Astrocyte (in vitro differentiated cells and primary cell): ENCODE measurements around the gene NRG2. TPM values are rescaled to one million over a fixed set of nuclear protein-coding genes. Genes with fewer than 3 reads are reported as not detected.

Experiments
- DNase-seq: peaks from one replicate; pipeline ENCODE4 v3.0.0-alpha.2; 2010; ENCODE audit warnings: low read depth
- FAIRE-seq: peaks from 2 replicates; lab custom pipeline; 2011; peaks lifted over from hg19 to GRCh38; lab: Jason Lieb, UNC
- H2AFZ ChIP-seq: 2 replicates; pipeline ENCODE4 v1.6.0; 2012; ENCODE audit warnings: low read depth, low read length, inconsistent platforms
- H3K27ac ChIP-seq: 2 replicates; pipeline ENCODE4 v1.5.1; 2011; ENCODE audit warnings: low read depth, low read length, inconsistent platforms
- H3K27me3 ChIP-seq: 2 replicates; pipeline ENCODE4 v1.6.0; 2011; ENCODE audit warnings: low read length, inconsistent platforms; ENCODE audit not compliant: insufficient read depth
- H3K36me3 ChIP-seq: 2 replicates; pipeline ENCODE4 v1.5.1; 2011; ENCODE audit warnings: low read length, inconsistent platforms; ENCODE audit not compliant: insufficient read depth
- H3K4me1 ChIP-seq: 2 replicates; pipeline ENCODE4 v1.5.1; 2011; ENCODE audit warnings: low read length, inconsistent platforms; ENCODE audit not compliant: insufficient read depth
- H3K4me2 ChIP-seq: 2 replicates; pipeline ENCODE4 v1.6.0; 2012; ENCODE audit warnings: low read length, inconsistent platforms
- H3K4me3 ChIP-seq: 2 replicates; pipeline ENCODE4 v1.5.1; 2011; ENCODE audit warnings: low read depth, mild to moderate bottlenecking, low read length, inconsistent platforms; ENCODE audit not compliant: insufficient read depth
- H3K79me2 ChIP-seq: 2 replicates; pipeline ENCODE4 v1.6.0; 2012; ENCODE audit warnings: mild to moderate bottlenecking, low read length, inconsistent platforms; ENCODE audit not compliant: insufficient read depth
- H3K9ac ChIP-seq: 2 replicates; pipeline ENCODE4 v1.6.0; 2012; ENCODE audit warnings: mild to moderate bottlenecking, low read length, inconsistent platforms
- H3K9me3 ChIP-seq: 2 replicates; pipeline ENCODE4 v1.5.1; 2012; ENCODE audit warnings: low read depth, mild to moderate bottlenecking, low read length, inconsistent platforms; ENCODE audit not compliant: insufficient read depth
- H4K20me1 ChIP-seq: 2 replicates; pipeline ENCODE4 v1.6.0; 2012; ENCODE audit warnings: low read length, inconsistent platforms; ENCODE audit not compliant: insufficient read depth
- H3K27ac Mint-ChIP-seq: one replicate; pipeline ENCODE4 v1.8.0; 2021; ENCODE audit warnings: mild to moderate bottlenecking, mixed read lengths; ENCODE audit not compliant: unreplicated experiment
- H3K27me3 Mint-ChIP-seq: one replicate; pipeline ENCODE4 v1.8.0; 2021; ENCODE audit warnings: low read depth, mixed read lengths; ENCODE audit not compliant: unreplicated experiment
- H3K36me3 Mint-ChIP-seq: one replicate; pipeline ENCODE4 v1.8.0; 2021; ENCODE audit warnings: low read depth, mixed read lengths; ENCODE audit not compliant: unreplicated experiment
- H3K4me1 Mint-ChIP-seq: one replicate; pipeline ENCODE4 v1.8.0; 2021; ENCODE audit warnings: low read depth, mixed read lengths; ENCODE audit not compliant: unreplicated experiment
- H3K4me3 Mint-ChIP-seq: one replicate; pipeline ENCODE4 v1.8.0; 2021; ENCODE audit warnings: mild to moderate bottlenecking, moderate library complexity, mixed read lengths; ENCODE audit not compliant: unreplicated experiment
- H3K9me3 Mint-ChIP-seq: one replicate; pipeline ENCODE4 v1.8.0; 2021; ENCODE audit warnings: mild to moderate bottlenecking, mixed read lengths; ENCODE audit not compliant: unreplicated experiment
- EZH2 ChIP-seq: IDR thresholded peaks from 2 replicates; pipeline ENCODE4 v1.6.1; 2012; ENCODE audit warnings: mild to moderate bottlenecking, low read length, inconsistent platforms; ENCODE audit not compliant: insufficient read depth
- total RNA-seq: library from RNA; stranded (reverse); gene quantifications from 2 replicates; pipeline ENCODE4 v1.2.1, GENCODE V29; 2021
- TF ChIP-seq, protein P1 (sequence below): IDR thresholded peaks from 2 replicates; pipeline ENCODE4 v1.5.1; 2011; ENCODE audit warnings: low read depth, mild to moderate bottlenecking, inconsistent platforms, low read length, moderate library complexity; ENCODE audit not compliant: insufficient read depth

Gene NRG2
- total RNA-seq, 1 donor from 2014 or later = 0.54 TPM

DNA sequence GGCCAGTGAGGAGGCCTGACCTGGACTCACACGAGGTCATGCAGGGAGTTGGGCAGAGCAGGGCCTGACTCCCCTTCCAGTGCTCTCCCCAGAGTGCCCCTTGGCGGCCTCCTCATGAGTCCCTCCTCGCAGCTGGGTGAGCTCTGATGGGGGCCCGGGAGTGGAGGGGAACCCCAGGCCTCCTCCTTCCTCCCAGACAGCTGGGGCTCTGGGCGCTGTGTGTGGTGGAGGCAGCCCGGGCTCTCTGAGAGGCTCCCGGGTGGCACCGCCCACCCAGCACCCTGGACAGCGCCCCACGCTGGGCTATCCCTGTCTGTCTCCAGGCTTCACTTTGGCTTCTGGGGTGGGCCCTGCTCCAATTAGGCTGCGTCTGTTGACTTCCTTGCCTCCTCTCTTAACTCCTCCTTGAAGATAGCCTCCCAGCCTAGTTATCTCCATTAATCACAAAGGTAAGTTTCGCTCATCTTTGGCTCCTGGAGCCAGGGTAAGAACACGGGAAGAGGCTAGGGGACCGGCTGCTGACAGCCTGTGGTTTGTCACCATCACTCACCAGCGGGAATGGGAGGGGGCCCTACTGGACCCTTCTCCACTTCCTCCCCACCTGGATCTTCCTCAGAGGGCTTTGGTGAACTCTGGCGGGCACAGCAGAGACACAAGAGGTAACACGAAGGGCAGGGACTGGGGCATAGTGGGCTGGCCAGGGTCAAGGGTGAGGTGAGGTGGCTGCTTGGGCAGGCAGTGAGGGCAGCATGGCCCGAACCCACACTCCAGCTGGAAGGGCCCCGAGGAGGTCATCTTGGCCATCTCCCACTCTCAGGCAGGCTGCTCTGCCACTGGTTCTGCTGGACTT, 234.4 kb downstream of the NRG2 start:
- Histone ChIP-seq H4K20me1 (no peaks in the 10 kb centered on the region), H3K27me3 (peaks cover 3% of the 10 kb centered on the region), H3K4me1 (no peaks in the 10 kb centered on the region), H3K79me2 (no peaks in the 10 kb centered on the region), H3K9me3 (no peaks in the 10 kb centered on the region), H3K4me2 (no peak overlapping the region), H3K36me3 (no peaks in the 10 kb centered on the region), H3K4me3 (no peak overlapping the region), H3K27ac (no peak overlapping the region), H3K9ac (no peak overlapping the region), H2AFZ (no peak overlapping the region)
- Mint-ChIP-seq H3K9me3 (peaks cover 4% of the 10 kb centered on the region), H3K27ac (no peak overlapping the region), H3K4me1 (no peaks in the 10 kb centered on the region), H3K36me3 (peaks cover 2% of the 10 kb centered on the region), H3K27me3 (peaks cover 70% of the 10 kb centered on the region), H3K4me3 (no peak overlapping the region)
- DNase-seq = no peak
- TF ChIP-seq, protein P1, sequence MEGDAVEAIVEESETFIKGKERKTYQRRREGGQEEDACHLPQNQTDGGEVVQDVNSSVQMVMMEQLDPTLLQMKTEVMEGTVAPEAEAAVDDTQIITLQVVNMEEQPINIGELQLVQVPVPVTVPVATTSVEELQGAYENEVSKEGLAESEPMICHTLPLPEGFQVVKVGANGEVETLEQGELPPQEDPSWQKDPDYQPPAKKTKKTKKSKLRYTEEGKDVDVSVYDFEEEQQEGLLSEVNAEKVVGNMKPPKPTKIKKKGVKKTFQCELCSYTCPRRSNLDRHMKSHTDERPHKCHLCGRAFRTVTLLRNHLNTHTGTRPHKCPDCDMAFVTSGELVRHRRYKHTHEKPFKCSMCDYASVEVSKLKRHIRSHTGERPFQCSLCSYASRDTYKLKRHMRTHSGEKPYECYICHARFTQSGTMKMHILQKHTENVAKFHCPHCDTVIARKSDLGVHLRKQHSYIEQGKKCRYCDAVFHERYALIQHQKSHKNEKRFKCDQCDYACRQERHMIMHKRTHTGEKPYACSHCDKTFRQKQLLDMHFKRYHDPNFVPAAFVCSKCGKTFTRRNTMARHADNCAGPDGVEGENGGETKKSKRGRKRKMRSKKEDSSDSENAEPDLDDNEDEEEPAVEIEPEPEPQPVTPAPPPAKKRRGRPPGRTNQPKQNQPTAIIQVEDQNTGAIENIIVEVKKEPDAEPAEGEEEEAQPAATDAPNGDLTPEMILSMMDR = no peak
- no peak for TF ChIP-seq EZH2
- no peak for FAIRE-seq

DNA sequence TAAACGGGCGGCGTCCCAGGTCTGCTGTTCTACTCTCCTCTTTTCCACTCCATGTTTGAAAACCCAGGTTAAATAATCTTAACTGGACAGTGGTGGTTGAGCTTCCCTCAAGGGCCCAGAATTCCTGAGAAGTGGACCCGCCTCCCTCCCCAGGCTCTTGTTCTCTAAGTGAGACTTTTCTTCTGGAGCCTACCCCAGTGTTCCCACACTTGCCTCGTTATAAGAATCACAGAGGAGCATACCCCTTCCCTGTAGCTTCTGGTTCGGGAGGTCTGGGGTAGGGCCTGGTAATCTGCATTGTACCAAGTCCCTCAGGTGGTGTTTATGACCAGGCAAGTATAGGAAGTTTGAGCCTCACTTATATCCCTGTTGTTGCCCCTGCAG, 235.5 kb downstream of the NRG2 start:
- no peak overlapping the region for H3K27ac ChIP-seq
- H4K20me1 ChIP-seq = no peaks in the 10 kb centered on the region
- peaks cover 8% of the 10 kb centered on the region for H3K27me3 ChIP-seq
- Mint-ChIP-seq H3K27me3 (peaks cover 75% of the 10 kb centered on the region), H3K9me3 (peaks cover 4% of the 10 kb centered on the region), H3K4me1 (no peaks in the 10 kb centered on the region), H3K36me3 (peaks cover 2% of the 10 kb centered on the region), H3K27ac (no peak overlapping the region), H3K4me3 (no peak overlapping the region)
- H3K4me3 ChIP-seq = no peak overlapping the region
- no peaks in the 10 kb centered on the region for H3K36me3 ChIP-seq
- no peaks in the 10 kb centered on the region for H3K4me1 ChIP-seq
- FAIRE-seq (no peak), DNase-seq (no peak)
- TF ChIP-seq, protein P1 = no peak
- TF ChIP-seq EZH2 = no peak
- no peak overlapping the region for H2AFZ ChIP-seq
- no peaks in the 10 kb centered on the region for H3K79me2 ChIP-seq
- H3K9me3 ChIP-seq = no peaks in the 10 kb centered on the region
- no peak overlapping the region for H3K4me2 ChIP-seq
- no peak overlapping the region for H3K9ac ChIP-seq
